ENCODE results near the gene ARPC1B.

DNA sequence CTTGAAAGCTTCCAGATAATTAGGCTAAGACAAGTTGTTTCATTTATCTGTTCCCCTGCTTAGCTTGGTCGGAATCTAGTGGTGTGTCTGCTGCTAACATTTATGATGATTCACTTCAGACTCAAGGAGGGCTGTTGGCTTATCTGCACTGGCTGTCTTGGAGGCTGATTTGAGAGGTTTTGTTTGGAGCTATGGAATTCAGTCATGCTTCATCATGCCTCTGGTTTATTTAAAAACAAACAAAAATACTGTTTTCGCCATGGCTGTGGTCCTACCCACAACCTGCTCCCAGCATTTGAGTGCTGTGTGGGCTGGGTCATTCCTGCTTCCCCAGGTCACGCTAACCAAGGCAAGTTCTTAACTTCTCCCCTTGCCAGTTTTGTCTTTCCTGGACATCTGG is 11.7 kb upstream of the ARPC1B start:
- TF ChIP-seq ATF3 (IDR thresholded peaks at IDR 0.05) (no peak), EGR1 (IDR thresholded peaks at IDR 0.05; ENCODE audit: low read depth in 2 of 2) (no peak), JUND (IDR thresholded peaks at IDR 0.05) (no peak), TAF1 (conservative IDR thresholded peaks at IDR 0.05) (no peak), RAD21 (IDR thresholded peaks at IDR 0.05) (no peak), REST (IDR thresholded peaks at IDR 0.05) (no peak), MAX (IDR thresholded peaks at IDR 0.05) (no peak), SP1 (IDR thresholded peaks at IDR 0.05) (no peak), HNF4G (IDR thresholded peaks at IDR 0.05) (no peak)
- TF ChIP-seq, protein P1, sequence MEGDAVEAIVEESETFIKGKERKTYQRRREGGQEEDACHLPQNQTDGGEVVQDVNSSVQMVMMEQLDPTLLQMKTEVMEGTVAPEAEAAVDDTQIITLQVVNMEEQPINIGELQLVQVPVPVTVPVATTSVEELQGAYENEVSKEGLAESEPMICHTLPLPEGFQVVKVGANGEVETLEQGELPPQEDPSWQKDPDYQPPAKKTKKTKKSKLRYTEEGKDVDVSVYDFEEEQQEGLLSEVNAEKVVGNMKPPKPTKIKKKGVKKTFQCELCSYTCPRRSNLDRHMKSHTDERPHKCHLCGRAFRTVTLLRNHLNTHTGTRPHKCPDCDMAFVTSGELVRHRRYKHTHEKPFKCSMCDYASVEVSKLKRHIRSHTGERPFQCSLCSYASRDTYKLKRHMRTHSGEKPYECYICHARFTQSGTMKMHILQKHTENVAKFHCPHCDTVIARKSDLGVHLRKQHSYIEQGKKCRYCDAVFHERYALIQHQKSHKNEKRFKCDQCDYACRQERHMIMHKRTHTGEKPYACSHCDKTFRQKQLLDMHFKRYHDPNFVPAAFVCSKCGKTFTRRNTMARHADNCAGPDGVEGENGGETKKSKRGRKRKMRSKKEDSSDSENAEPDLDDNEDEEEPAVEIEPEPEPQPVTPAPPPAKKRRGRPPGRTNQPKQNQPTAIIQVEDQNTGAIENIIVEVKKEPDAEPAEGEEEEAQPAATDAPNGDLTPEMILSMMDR (IDR thresholded peaks at IDR 0.05; ENCODE audit: low read depth, low read length, missing input control) = no peak
- TF ChIP-seq, protein P2, sequence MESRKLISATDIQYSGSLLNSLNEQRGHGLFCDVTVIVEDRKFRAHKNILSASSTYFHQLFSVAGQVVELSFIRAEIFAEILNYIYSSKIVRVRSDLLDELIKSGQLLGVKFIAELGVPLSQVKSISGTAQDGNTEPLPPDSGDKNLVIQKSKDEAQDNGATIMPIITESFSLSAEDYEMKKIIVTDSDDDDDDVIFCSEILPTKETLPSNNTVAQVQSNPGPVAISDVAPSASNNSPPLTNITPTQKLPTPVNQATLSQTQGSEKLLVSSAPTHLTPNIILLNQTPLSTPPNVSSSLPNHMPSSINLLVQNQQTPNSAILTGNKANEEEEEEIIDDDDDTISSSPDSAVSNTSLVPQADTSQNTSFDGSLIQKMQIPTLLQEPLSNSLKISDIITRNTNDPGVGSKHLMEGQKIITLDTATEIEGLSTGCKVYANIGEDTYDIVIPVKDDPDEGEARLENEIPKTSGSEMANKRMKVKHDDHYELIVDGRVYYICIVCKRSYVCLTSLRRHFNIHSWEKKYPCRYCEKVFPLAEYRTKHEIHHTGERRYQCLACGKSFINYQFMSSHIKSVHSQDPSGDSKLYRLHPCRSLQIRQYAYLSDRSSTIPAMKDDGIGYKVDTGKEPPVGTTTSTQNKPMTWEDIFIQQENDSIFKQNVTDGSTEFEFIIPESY (IDR thresholded peaks at IDR 0.05) = no peak

Measured in liver (tissue), 3 donors.